VCaP (cell line): ENCODE results near the gene DENND5A.
"Not testable (repeated sequence)": the region's sequence is repeated elsewhere in the genome, so short reads cannot be mapped to it uniquely, and the experiment has no call there.

Source experiments
- H3K27ac ChIP-seq: fragments of 450-650 bp; 2 replicates; pipeline ENCODE4 v1.5.1; 2017
- CTCF ChIP-seq: fragments of 450-650 bp; conservative IDR thresholded peaks from 2 replicates; pipeline ENCODE4 v1.5.1; 2017; ENCODE audit warnings: mild to moderate bottlenecking, moderate library complexity

The DENND5A gene

GRCh38 chr11:9263840-9264315, 1.3 kb downstream of the DENND5A start:
- no peak for TF ChIP-seq CTCF
- peak overlapping the region; percentile 84; the same call in 1 of the 2 replicates for H3K27ac ChIP-seq

DNA sequence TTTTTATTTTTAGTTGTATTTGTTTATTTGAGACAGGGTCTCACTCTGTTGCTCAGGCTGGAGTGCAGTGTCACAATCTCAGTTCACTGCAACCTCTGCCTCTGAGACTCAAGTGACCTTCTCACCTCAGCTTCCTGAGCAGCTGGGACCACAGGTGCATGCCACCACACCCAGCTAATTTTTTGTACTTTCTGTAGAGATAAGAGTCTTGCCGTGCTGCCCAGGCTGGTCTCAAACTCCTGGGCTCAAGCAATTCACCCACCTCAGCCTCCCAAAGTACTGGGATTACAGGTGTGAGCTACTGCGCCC, 4.4 kb downstream of the DENND5A start:
- H3K27ac ChIP-seq: not testable (repeated sequence)

DNA sequence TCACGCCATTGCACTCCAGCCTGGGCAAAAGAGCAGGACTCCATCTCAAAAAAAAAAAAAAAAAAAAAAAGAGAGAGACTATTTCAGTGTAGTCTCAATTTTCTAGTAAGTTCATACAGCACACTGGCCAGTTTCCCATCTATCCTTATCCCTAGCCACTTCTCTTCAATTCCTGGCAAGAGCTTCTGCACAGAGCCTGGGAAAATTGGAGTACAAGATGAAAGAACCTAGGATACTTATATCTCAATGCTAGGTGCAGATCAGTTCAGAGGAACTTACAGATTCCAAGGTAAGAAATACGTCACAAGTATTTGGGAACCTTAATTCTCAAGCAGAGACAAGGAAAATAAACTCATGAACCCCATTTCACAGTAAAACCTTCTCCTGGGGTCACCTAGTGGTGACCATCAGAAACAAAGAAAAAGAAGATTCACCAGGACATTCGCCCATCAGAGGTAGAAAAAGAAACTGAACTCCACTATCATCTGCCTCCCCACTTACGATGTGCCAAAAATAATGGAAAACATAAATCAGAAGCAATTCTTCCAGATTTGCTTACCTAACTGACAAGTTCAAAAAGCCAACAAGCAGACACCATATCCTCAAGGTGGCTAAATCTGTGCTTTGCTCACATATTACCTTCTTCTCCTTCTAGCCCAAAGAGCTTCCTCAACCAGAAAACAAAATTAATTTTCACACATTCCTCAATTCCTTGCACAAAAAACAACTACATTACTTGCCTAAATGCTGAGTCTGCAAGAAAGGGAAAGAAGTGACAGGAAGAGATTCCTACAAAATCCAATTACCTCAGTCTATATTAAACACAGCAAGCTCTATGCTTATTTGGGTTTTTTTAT, 4.9 kb downstream of the DENND5A start:
- peak; percentile 26; the same call in 1 of the 2 replicates for TF ChIP-seq CTCF

GRCh38 chr11:9258279-9258678, 6.9 kb downstream of the DENND5A start:
- not testable (repeated sequence) for H3K27ac ChIP-seq

More for the DNA sequence above, 4.9 kb downstream of the DENND5A start:
- no peak overlapping the region for H3K27ac ChIP-seq

GRCh38 chr11:9254416-9254815, 10.7 kb downstream of the DENND5A start:
- TF ChIP-seq CTCF: no peak
- H3K27ac ChIP-seq: no peak overlapping the region

DNA sequence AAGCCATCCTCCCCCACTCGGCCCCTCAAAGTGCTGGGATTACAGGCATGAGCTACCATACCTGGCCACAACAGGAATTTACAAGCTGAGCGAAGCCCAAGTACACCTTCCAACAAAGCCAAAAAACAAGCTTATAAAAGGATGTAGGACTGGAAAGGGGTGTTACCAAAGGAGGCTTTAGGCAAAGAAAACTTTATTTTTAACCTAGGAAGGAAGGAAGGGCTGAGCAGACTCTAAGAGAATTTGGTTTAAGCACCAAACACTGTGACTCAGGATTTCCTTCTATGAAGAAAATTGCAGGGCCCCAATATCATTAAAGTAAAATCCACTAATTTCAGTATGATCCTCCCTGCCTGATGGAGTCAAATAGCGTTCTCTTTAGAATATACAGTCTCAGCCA, 12.1 kb downstream of the DENND5A start:
- no peak for TF ChIP-seq CTCF
- H3K27ac ChIP-seq: no peak overlapping the region

DNA sequence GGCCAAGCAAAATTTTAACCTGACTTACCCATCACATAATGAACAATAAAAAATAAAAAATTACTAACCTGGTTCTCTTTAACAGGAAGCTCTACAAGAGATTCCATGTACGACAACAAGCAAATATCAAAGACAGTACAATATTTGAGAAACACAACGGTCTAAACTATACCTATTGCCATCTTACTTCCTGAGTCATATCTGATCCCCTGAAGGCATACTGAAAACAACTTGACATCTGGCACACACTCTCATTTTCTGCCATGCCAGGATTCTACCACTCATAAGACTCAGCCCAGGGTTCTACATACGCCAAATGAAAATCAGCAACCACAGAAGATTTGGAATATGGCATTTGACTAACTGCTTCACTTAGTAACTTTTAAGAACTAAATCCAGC, 13.8 kb downstream of the DENND5A start:
- no peak for TF ChIP-seq CTCF
- H3K27ac ChIP-seq: no peak overlapping the region

DNA sequence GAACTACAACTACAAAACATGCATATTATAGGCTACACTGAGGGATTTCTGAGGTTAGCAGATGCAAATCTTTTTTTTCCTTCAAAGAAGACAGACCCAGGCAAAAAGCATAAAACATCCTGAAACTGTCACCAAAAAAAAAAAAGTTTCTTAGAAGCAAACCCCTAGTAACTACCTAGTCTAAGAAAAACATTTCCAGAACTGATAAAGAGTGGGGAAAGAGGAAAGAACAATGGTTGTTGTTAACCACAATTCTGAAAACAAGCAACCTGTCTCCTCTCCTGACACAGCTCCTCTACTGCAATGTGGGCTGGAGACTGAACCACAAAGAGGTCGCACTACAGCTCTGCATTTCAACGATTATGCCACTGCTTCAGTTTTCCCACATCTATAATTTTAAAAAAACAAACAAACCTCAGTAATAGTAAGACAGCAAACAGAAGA, 15.0 kb downstream of the DENND5A start:
- no peak for TF ChIP-seq CTCF
- no peak overlapping the region for H3K27ac ChIP-seq
